ENCODE results near the gene PODXL2.
"Not testable (repeated sequence)": the region's sequence is repeated elsewhere in the genome, so short reads cannot be mapped to it uniquely, and the experiment has no call there.

The PODXL2 gene

DNA sequence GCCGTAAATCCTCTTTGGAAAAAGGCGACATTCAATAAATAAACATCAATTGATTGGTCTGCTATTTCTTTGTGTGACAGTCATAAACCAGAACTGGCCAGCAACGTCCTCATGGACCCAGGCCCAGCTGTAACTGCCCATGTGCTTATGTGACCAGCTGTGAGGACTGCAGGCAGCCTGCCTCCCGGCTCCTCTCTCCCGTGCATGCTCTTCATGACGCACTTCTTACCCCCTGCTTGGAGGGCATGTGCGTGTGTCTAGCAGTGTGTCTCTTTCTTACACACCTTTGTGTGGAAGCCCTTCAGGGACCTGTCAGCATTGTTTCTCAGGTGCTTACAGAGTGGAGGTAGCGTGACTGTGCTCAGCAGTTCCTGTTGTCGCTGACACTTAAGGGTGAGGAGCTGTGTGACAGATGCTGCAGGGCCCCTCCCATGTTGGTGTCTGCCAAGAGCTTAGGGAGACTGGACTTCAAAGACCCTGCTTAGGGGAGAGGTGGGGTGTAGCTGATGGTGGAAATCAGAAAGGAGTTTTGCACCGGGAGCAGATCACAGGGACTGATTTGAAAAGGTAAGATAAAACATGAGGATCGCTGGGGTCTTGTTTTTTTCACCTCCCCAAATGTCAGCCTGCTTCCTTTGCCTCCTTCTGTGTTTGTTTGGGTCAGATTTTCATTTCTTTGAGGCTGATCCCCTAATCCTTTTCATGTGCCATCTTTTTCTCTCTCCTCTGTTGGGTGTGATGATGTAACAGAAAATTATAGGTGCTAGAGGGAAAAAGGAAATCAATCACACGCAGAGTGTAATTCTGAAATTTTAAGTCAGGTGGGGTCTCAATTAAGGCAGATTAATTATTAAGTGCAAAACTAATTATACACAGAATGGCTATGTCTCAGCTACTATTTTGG lies 2.1 kb downstream of the PODXL2 start:
- DNase-seq, result no peak

DNA sequence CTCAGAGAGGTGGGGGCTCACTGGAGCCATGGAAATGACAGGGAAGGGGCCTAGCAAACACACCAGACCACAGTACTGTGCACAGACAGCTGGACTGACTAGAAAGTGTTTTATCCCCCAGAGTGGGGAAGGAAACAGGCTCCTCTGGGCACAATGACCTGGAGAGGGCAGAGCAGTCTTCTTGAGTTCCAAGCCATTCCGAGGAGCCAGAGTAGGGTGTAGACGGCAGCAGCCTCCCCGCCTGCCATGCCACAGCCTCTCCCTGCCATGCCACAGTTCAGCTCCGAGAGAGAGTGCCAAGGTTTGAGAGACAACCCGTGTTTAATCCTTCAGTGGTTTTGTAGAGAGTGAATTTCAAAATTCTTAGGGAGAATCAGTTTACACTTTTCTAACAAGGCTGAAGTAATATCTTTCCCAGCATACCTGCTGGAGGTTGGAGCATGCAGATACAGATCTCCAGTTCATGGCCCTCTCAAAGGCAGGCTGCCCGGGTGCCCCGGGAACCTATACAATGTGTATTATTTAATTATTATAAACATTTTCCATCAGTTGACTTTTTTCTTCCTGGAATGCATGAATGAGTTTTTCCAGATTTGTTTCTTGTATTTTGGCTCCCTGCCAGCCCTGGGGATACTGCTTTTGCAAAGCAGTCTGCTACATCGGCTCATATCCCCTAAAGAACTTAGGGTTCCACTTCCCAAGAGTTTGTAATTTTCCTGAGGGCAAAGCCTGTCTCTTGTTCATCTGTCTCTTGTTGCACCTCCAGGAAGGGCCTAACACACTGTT lies 3.2 kb downstream of the PODXL2 start:
- DNase-seq, result no peak

DNA sequence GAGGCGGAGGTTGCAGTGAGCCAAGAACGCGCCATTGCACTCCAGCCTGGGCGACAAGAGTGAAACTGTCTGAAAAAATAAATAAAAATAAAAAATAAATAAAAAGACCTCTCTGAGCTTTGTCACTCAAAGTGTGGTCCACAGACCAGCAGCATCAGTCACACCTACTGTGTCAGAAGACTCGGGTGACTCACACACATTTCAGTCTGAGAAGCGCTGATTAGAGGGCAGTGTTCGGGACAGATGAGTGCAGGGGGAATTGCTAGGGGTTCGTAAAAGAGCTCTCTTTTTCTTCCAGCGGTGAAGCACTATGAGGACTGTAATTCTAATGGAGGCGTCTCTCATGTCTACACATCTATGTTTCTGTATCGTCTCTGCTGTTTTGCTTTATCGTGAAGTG lies 5.7 kb downstream of the PODXL2 start:
- no peak for DNase-seq

DNA sequence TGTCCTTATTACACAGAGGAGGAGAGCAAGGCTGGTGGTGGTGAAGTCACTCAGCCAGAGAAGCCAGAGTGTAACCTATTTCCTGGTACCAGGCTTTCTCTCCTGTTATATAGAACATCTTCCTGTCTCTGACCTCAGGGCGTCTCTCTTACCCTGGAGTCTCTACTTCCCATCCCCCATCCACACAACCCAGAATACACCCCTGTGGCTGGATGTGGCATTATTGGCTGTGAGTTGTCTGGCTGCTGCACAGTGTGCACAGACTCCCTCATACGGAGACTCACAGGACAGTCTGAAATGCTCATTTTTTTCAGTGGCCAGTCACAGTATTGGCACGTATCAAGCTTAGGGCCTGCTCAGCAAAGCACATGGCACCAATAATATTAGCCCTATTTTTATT lies 8.6 kb downstream of the PODXL2 start:
- no peak for DNase-seq

DNA sequence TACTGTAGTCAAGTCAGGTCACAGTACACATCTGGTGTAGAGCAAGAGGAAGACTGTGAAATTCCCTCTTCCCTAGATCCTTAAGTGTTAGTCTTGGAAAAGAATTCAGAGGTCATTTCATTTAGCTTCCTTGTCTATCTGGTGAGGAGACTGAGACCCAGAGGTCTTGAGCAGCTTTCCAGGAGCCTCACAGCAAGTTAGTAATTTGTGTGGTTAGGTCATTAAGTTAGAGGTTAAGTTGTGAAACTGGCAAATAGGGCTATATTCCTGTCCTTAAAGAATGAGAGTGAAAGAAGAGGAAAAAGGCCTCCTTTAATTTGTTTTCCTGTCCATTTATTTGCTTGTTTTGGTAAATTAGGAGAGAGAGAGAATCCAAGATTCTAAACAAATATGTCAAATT lies 9.0 kb downstream of the PODXL2 start:
- DNase-seq, result no peak

DNA sequence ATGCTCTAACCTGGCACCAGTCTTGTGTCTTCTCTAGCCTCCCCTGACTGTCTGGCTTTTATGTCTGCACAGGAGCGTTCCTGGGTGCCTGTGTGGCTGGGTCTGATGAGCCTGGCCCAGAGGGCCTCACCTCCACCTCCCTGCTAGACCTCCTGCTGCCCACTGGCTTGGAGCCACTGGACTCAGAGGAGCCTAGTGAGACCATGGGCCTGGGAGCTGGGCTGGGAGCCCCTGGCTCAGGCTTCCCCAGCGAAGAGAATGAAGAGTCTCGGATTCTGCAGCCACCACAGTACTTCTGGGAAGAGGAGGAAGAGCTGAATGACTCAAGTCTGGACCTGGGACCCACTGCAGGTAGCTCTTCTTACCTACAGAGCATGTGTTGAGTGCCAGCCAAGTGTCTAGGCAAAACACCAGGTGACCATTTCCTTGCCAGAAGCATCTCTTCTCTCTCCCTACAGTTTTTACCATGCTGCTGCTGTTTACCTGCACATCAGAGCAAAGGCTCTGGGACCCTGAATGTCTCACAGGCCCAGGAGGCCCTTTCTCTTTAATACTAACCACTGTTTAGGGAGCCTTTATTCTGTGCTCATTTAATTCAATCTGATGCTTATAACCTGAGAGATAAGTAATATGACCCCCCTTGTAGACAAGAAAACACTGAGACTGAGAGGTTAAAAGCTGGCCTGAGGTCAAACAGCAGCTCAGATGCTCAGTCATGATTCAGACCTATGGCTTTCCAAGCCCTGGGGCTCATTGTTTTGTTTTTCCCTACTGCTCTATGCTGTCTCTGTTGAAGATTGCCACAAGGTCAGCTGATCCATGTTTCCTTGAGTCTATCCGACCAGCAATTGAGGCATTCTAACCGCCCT lies 10.4 kb downstream of the PODXL2 start:
- DNase-seq, result no peak

DNA sequence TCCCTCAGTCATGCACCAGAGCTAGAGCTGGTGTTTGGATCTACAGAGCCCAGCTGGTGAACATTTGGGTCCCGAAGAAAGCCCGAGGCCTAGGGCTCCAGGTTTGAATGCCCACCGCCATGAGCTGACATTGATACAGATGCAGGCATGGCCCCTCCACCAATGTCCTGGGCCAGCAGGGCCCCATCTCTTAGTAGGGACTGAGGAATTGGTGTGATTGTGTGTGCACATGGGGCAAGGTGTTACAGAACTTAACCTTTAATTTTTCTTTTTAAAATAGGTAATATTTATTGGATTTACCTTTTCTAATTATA lies 11.0 kb downstream of the PODXL2 start:
- DNase-seq, result no peak

DNA sequence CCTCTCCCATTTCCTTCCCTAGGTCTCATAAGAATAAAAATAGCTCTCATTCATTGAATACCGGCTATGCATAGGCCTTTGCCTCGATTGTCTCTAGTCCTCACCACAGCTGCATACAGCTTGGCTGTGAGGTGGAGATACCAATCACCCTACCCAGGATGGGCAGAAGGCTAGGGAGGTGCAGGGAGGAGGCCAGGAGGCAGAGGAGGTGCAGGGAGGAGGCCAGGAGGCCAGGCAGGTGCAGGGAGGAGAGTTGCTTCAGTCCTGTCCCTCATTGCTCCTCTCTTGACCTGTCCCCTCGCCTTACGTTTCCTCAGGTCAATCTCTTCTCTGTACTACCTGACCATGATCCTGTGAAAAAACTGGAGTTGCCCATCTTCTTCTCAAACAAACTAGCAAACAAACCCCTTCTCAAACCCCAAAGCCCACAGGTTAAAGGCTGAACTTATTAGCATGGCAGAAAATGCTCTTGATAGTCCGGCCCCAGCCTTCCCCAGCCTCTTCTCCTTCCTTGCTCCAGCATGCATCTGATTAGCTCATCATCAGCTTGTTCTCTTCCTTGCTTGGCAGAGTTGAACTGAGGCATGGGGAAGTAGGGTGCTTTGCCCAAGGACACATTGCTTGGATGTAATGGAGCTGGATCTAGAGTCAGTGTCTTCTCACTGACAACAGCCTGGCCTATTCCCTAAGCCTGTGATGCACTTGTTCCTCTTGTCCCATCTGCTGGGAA lies 15.8 kb downstream of the PODXL2 start:
- no peak for DNase-seq

DNA sequence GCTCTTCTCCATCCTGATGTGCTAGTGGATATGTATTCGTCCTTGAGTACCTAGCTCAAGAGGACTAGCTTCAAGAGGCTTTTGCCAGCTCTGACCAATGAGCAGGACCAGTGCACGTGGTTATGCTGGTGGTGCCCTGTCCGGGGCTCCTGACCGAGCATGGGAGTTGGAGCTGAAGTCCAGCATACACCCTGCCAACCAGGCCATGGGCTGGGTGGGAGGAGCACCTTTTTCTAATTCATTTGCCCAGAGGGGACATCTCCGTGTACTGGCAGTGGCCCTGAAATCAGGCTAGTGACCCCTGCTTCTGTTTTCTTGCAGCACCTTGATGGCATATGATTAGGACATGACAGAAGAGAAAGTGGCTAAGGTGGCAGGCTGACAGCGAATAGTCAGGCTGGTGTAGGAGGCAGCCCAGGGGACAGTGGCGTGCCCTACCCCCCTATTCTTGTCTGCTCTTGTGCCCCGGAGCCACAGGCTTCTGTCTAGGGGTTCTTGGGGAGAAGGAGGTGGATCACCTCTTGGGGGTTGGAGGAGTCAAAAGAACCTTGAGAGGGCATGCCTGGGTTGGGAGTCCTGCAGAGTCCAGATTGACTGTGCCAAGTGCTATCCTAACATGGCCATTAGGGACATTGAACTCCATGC lies 16.5 kb downstream of the PODXL2 start:
- DNase-seq, result no peak

DNA sequence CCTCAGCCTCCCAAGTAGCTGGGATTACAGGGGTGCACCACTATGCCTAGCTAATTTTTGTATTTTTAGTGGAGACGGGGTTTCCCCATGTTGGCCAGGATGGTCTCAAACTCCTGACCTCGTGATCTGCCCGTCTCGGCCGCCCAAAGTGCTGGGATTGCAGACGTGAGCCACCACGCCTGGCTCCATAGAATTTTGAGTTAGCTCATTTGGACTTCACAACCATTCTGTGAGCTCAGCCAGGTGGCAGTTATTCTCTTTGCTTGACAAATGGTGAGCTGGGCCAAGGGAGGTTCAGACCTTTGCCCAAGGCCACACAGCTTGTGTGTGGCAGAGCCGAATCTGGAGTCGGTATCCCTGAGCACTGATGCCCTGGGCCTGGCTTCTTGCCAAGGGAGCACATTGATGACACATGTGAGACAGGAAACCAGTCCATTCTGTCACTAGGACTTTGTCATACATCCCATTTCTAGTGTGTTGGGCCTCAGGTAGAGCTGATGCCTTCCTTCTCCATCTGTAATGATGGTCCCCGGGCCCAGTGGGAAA lies 17.6 kb downstream of the PODXL2 start:
- no peak for DNase-seq

DNA sequence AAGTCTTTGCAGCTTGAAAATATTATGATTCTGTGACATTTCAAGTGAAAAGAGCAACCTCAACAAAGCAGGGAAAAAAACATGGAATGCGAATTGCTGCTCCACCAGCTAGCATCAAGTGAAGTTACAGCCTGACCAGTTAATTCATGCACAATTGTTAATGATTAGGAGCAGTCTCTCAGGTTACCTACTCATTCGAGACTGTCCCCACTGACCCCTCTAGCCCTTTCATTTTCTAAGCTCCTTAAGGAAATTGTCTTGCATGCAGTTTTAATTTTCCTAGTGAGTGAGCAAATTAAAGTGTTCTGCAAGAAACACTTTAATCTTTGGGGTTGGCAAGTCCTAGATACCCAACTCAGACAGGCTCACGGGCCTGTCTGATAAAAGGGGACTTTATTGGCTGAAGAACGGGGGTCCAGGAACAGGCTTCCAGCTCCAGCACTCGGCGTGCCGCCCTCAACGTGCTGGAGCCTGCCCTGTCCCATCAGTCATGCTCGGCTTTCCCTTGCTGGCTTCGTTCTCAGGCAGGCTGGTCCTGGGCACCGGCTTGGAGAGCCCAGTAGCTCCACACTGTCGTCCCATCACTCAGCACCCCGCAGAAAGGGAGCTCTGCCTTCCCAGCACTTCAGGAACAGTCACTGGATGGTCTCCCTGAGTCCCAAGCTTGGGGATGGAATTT lies 18.3 kb downstream of the PODXL2 start:
- DNase-seq, result no peak

DNA sequence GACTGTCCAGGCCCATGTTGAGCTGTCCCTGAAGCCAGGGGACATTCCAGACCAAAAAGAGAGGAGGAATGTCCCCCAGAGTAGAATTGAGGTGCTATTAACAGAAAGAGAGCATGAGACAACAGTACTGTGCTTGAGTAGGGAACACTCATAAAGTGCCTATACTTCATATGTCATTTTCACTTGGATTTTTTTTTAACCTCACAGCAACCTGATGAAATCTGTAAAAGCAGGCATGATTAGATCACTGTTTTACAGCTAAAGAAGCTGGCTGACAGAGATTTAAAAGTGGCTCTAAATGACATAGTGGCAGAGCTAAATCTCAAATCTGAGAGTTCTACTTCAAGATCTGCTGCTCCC lies 18.8 kb downstream of the PODXL2 start:
- DNase-seq, result no peak

DNA sequence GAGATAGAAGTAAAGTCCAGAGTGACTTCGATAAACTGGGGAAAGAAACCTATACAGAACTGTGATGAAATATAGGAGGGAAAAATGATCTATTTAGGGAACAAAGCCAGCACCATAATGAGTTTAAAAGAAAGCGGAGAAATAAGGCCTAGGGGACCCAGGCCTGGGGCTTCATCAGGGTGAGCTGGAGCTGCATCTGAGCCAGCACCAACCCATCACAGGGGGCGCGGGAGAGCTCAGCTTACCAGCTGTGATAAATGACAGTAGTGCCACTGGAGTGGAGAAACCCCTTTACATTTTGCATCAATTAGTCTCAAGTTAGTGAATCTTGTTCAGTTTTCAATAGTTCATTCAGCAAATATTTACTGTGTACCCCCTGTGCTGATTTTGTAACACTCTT lies 21.3 kb downstream of the PODXL2 start:
- no peak for DNase-seq

DNA sequence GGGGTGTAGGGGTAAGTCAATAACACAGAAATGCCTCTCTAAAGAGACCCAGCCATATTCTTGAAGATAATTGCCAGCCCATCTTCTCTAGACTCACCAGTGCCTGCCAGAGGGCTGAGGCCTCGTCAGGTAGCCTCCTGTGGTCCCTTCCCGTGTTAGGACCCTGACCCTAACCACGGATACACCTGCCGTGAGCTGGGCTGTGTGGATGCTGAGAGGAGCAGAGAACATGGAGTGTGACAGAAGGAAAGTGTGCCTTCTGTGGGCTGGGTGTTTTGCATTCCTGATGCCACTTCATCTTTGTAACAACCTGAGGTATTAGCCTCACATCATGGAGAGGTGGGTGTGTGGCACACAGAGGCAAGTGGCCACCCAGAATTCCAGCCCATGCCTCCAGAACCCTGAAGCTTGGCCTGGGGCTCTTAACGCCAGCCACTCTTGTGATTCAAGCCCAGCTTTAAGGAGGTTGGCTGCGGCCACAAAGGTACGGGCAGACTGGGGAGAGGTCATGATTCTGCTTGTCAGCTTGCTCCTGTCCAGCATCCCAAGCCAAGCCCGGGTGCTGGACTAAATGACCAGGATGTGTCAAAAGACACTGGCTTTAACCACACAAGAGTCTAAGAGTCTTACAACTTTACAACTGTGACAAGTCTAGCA lies 22.7 kb downstream of the PODXL2 start:
- no peak for DNase-seq

DNA sequence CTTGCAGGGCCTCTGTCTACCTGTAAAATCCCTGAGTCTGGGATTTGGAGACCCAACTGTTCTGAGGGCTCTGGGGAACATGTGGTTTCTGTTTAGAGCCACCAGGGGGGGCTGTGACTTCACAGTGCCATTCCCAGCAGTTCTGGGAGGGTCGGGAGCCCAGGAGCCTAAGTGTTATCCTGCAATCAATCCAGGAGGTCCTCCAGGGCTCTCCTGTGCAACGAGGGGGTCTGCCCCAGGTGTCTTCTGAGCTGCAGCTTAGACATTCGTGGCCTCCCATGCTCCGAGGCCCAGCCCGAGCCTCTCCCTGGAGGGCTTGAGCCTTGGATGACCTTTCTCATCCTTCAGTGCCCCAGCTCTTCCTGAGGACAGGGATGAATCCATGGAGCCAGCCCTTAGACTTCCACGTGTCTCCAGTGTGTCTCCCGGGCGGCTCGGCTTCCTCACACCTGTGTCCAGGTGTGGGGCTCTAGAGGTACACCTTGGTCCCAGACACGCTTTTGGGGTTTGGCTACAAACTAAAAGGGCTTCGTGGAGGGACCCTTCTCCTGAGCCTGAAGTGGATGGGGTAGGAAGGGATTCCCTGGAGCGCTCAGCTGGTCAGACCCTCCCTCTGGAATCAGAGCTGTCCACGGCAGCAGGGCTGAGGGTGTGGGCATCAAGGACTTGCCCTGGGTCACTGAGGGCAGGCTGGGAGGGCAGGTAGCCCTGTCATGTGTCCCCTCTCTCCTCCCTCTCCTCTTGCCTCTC lies 23.4 kb downstream of the PODXL2 start:
- DNase-seq, result no peak

DNA sequence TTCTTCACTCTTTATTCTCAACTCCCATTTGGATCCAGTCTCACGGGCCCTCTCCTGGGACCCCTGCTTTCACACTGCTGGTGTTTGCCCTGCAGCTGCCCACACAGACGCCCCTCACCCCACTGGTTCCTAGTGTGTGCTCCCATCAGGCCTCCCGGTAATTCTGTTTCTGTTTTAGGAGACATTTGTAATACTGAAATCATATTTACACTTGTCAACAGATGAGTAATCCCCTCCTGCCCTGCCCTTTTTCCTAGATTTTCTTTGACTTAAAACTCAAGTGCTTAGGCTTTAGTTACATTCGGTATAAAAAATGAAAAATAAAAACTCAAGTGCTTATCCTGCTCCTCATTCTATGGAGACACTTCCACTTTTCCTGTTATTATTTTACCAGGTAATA lies 25.4 kb downstream of the PODXL2 start:
- DNase-seq, result no peak

DNA sequence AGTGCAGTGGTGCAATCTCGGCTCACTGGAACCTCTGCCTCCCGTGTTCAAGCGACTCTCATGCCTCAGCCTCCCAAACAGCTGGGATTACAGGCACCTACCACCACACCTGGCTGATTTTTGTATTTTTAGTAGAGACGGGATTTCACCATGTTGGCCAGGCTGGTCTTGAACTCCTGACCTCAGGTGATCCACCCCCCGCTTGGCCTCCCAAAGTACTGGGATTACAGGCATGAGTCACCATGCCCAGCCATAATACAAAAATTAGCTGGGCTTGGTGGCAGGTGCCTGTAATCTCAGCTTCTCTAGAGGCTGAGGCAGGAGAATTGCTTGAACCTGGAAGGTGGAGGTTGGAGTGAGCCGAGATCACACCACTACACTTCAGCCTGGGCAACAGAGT lies 26.0 kb downstream of the PODXL2 start:
- DNase-seq, result not testable (repeated sequence)

DNA sequence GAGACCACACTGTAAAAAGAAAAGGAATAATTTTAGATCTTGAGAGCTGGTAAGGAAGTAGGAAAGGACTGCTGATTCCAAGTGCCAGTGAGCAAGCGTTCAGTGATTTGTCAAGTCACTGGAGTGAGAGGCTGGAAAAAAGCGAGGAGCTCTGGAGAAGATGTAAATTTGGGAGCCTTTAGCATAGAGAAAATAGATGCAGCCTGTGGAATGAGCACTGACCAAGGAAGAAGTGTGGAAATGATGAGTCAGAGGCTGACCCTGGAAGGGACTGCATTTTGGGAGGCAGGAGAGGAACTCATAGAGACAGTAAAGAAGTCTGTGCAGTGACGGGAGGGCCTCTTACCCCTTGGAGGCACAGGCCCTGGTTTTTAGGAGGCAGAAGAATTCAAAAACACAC lies 26.7 kb downstream of the PODXL2 start:
- no peak for DNase-seq

DNA sequence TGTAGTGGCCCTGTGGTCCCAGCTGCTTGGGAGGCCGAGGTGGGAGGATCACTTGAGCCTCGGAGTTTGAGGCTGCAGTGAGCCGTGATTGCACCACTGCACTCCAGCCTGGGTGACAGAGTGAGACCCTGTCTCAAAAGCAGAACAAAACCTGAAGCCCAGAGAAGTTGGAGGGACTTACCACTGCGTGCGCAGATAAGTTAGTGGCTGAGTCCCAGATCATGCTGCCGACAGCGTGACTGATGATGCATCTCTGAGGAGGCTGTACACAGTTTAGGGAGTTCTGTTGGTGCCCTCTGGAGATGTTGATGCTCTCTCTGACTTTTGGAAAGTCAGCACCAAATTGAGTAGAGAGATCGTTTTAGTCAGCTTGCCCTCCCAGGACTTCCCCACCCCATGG lies 27.9 kb downstream of the PODXL2 start:
- DNase-seq, result no peak

DNA sequence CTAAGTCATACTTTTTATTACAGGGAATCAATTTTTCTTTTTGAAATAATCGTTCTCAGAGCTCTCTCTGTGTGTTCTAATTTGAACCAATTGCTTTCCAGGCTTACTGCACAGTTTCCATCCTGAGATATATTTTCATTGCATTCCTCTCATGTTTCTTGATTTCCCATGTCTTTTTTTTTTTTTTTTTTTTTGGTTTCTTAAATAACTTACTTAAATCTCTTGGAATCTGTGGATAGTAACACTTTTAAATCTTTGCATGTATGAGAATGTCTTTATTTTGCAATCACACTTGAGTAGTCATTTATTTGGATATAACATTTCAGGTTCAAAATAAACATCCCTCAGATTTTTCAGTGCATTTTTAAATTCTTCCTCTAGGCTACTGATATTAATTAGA lies 29.2 kb downstream of the PODXL2 start:
- no peak for DNase-seq
